H9 (cell line): ENCODE data around the gene CACFD1. TPM values are rescaled to one million over a fixed set of nuclear protein-coding genes. Genes with fewer than 3 reads are reported as not detected.

Source experiments
- DNase-seq: peaks from one replicate; pipeline ENCODE4 v3.0.0-alpha.2; 2017
- H2AFZ ChIP-seq: one replicate; pipeline ENCODE4 v1.6.1; 2013; ENCODE audit warnings: mild to moderate bottlenecking, low read length, control low read depth, moderate library complexity
- H2AK5ac ChIP-seq: 2 replicates; pipeline ENCODE4 v1.6.1; 2013; ENCODE audit warnings: low read length, control low read depth, mixed read lengths; ENCODE audit not compliant: insufficient read length
- H2BK120ac ChIP-seq: one replicate; pipeline ENCODE4 v1.6.1; 2013; ENCODE audit warnings: low read depth, mild to moderate bottlenecking, low read length, control low read depth, inconsistent platforms; ENCODE audit not compliant: poor library complexity, severe bottlenecking
- H2BK12ac ChIP-seq: 2 replicates; pipeline ENCODE4 v1.6.1; 2013; ENCODE audit warnings: low read length, control low read depth, mixed read lengths, low read depth; ENCODE audit not compliant: insufficient read length
- H2BK15ac ChIP-seq: 2 replicates; pipeline ENCODE4 v1.6.1; 2013; ENCODE audit warnings: low read depth, low read length, control low read depth
- H2BK20ac ChIP-seq: one replicate; pipeline ENCODE4 v1.6.1; 2013; ENCODE audit warnings: low read depth, mild to moderate bottlenecking, low read length, control low read depth, inconsistent platforms; ENCODE audit not compliant: poor library complexity, severe bottlenecking
- H2BK5ac ChIP-seq: 2 replicates; pipeline ENCODE4 v1.6.1; 2013; ENCODE audit warnings: low read length, control low read depth, mixed read lengths; ENCODE audit not compliant: insufficient read length
- H3K14ac ChIP-seq: 2 replicates; pipeline ENCODE4 v1.6.1; 2013; ENCODE audit warnings: low read length, control low read depth; ENCODE audit not compliant: insufficient read depth
- H3K18ac ChIP-seq: 2 replicates; pipeline ENCODE4 v1.6.1; 2013; ENCODE audit warnings: low read depth, mild to moderate bottlenecking, mixed read lengths, low read length, control low read depth; ENCODE audit not compliant: insufficient read length
- H3K23ac ChIP-seq: 2 replicates; pipeline ENCODE4 v1.6.1; 2013; ENCODE audit warnings: low read length, control low read depth, mixed read lengths, low read depth; ENCODE audit not compliant: insufficient read length
- H3K23me2 ChIP-seq: 2 replicates; pipeline ENCODE4 v1.6.1; 2013; ENCODE audit warnings: low read depth, mild to moderate bottlenecking, mixed read lengths, low read length, control low read depth; ENCODE audit not compliant: insufficient read length, poor library complexity, severe bottlenecking
- H3K27ac ChIP-seq: 2 replicates; pipeline ENCODE4 v1.5.1; 2013; ENCODE audit warnings: low read length, control low read depth, mixed read lengths, low read depth; ENCODE audit not compliant: insufficient read length
- H3K27me3 ChIP-seq: 2 replicates; pipeline ENCODE4 v1.6.1; 2013; ENCODE audit warnings: low read length, control low read depth, inconsistent platforms; ENCODE audit not compliant: insufficient read depth
- H3K4ac ChIP-seq: 2 replicates; pipeline ENCODE4 v1.6.1; 2013; ENCODE audit warnings: low read depth, mild to moderate bottlenecking, control low read depth, inconsistent platforms, low read length, moderate library complexity
- H3K4me1 ChIP-seq: 2 replicates; pipeline ENCODE4 v1.6.1; 2013; ENCODE audit warnings: low read length, control low read depth, inconsistent platforms; ENCODE audit not compliant: insufficient read depth
- H3K4me2 ChIP-seq: 2 replicates; pipeline ENCODE4 v1.6.1; 2013; ENCODE audit warnings: low read length, control low read depth, mixed read lengths; ENCODE audit not compliant: insufficient read length, insufficient read depth
- H3K56ac ChIP-seq: 2 replicates; pipeline ENCODE4 v1.6.1; 2013; ENCODE audit warnings: low read depth, mild to moderate bottlenecking, mixed read lengths, low read length, control low read depth; ENCODE audit not compliant: insufficient read length
- H3K79me1 ChIP-seq: 2 replicates; pipeline ENCODE4 v1.6.1; 2013; ENCODE audit warnings: low read depth, mild to moderate bottlenecking, moderate library complexity, low read length, control low read depth, inconsistent platforms; ENCODE audit not compliant: insufficient read depth, poor library complexity, severe bottlenecking
- H3K79me2 ChIP-seq: 2 replicates; pipeline ENCODE4 v1.6.1; 2013; ENCODE audit warnings: low read length, control low read depth, inconsistent platforms; ENCODE audit not compliant: insufficient read depth
- H3K9ac ChIP-seq: 2 replicates; pipeline ENCODE4 v1.6.1; 2013; ENCODE audit warnings: low read length, control low read depth, mixed read lengths; ENCODE audit not compliant: insufficient read length; ENCODE audit errors: extremely low read depth
- H3K9me3 ChIP-seq: one replicate; pipeline ENCODE4 v1.6.1; 2013; ENCODE audit warnings: low read depth, low read length, inconsistent platforms; ENCODE audit not compliant: control insufficient read depth
- H3T11ph ChIP-seq: one replicate; pipeline ENCODE4 v1.6.1; 2013; ENCODE audit warnings: mild to moderate bottlenecking, low read length, control low read depth, inconsistent platforms
- H4K20me1 ChIP-seq: one replicate; pipeline ENCODE4 v1.6.1; 2013; ENCODE audit not compliant: control insufficient read depth, insufficient read length, insufficient read depth
- H4K5ac ChIP-seq: 2 replicates; pipeline ENCODE4 v1.6.1; 2013; ENCODE audit warnings: low read depth, mild to moderate bottlenecking, mixed read lengths, low read length, control low read depth; ENCODE audit not compliant: insufficient read length
- H4K8ac ChIP-seq: replicated peaks from 2 replicates; pipeline ENCODE4 v1.6.1; 2013; ENCODE audit warnings: low read length, control low read depth, mixed read lengths, low read depth; ENCODE audit not compliant: insufficient read length
- H4K91ac ChIP-seq: 2 replicates; pipeline ENCODE4 v1.6.1; 2013; ENCODE audit warnings: low read depth, mild to moderate bottlenecking, moderate library complexity, mixed read lengths, low read length, control low read depth; ENCODE audit not compliant: insufficient read length
- H3K27ac Mint-ChIP-seq, 3 experiments: 2 replicates in 2 of 3; 3 replicates in 1 of 3; pipeline ENCODE4 v1.8.0; 2020 to 2021; ENCODE audit warnings: mixed read lengths in 3 of 3, mild to moderate bottlenecking in 1 of 3, moderate library complexity in 1 of 3
- H3K27me3 Mint-ChIP-seq: 2 replicates; pipeline ENCODE4 v1.8.0; 2021; ENCODE audit warnings: low read depth, mild to moderate bottlenecking, moderate library complexity, mixed read lengths
- H3K36me3 Mint-ChIP-seq, 3 experiments: 2 replicates in 2 of 3; 3 replicates in 1 of 3; pipeline ENCODE4 v1.8.0; 2020 to 2021; ENCODE audit warnings: low read depth in 3 of 3, mixed read lengths in 3 of 3; ENCODE audit not compliant: insufficient read depth in 1 of 3
- H3K4me1 Mint-ChIP-seq, 2 experiments: 2 replicates each; pipeline ENCODE4 v1.8.0; 2020; ENCODE audit warnings: mixed read lengths in 2 of 2
- H3K4me3 Mint-ChIP-seq, 2 experiments: 2 replicates in 1 of 2; 3 replicates in 1 of 2; pipeline ENCODE4 v1.8.0; 2020 to 2021; ENCODE audit warnings: mild to moderate bottlenecking in 2 of 2, mixed read lengths in 2 of 2, moderate library complexity in 1 of 2
- H3K9me3 Mint-ChIP-seq, 2 experiments: 2 replicates in 1 of 2; 3 replicates in 1 of 2; pipeline ENCODE4 v1.8.0; 2020; ENCODE audit warnings: mild to moderate bottlenecking in 2 of 2, mixed read lengths in 2 of 2, moderate library complexity in 1 of 2
- CTCF ChIP-seq: fragments of 200-600 bp; sonication (generic); conservative IDR thresholded peaks from 3 replicates; pipeline ENCODE4 v1.8.0; 2021; ENCODE audit warnings: antibody characterized with exemption, mild to moderate bottlenecking
- WGBS: extraction: QIAGEN DNeasy Blood & Tissue Kit; methylation state at CpG from one replicate; pipeline ENCODE4 v1.1.7; 2013; ENCODE audit warnings: missing lambda C conversion rate, low lambda C conversion rate, mixed read lengths; ENCODE audit not compliant: insufficient read length; ENCODE audit errors: extremely low coverage; 5-methylcytosine and 5-hydroxymethylcytosine counted together
- total RNA-seq: library from RNA; stranded (reverse); gene quantifications from 2 replicates; pipeline ENCODE4 v1.2.1, GENCODE V29; 2021

CACFD1 gene
- total RNA-seq, 1 experiment from 2014 or later, result 20.0 TPM

DNA sequence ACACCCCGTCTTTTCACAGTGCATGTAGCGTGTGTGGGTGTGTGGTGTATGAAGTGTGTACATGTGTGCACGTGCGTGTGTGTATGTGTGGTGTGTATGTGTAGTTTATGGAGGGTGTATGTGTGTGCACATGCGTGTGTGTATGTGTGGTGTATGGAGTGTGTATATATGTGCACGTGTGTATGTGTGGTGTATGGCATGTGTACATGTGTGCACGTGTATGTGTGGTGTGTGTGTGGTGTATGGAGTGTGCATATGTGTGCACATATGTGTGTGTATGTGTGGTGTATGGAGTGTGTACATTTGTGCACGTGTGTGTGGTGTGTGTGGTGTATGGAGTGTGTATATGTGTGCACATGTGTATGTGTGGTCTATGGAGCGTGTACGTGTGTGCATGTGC is 51.8 kb downstream of the CACFD1 start:
- peaks cover 15% of the 10 kb centered on the region for H3K27me3 Mint-ChIP-seq
- no peak for TF ChIP-seq CTCF
- no peak overlapping the region for H2BK5ac ChIP-seq
- peaks cover 8 to 17% of the 10 kb centered on the region in 2 experiments for H3K4me1 Mint-ChIP-seq
- H4K8ac ChIP-seq, result no peak overlapping the region
- no peak overlapping the region for H2BK20ac ChIP-seq
- H3T11ph ChIP-seq, result no peak overlapping the region
- H3K27ac Mint-ChIP-seq, result no peak overlapping the region
- H3K56ac ChIP-seq, result no peak overlapping the region
- peaks cover 2% of the 10 kb centered on the region; the same call in 1 of the 2 replicates for H3K4me1 ChIP-seq
- H2BK12ac ChIP-seq, result no peak overlapping the region
- H3K14ac ChIP-seq, result no peak overlapping the region
- H3K9me3 ChIP-seq, result no peaks in the 10 kb centered on the region
- H4K91ac ChIP-seq, result no peak overlapping the region
- no peaks in the 10 kb centered on the region for H3K36me3 Mint-ChIP-seq
- no peak overlapping the region for H3K23ac ChIP-seq
- no peak for DNase-seq
- H2BK120ac ChIP-seq, result no peak overlapping the region
- no peak overlapping the region for H3K27ac ChIP-seq
- no peaks in the 10 kb centered on the region for H3K79me2 ChIP-seq
- H3K9ac ChIP-seq, result no peak overlapping the region
- WGBS, result 80% methylated on average over 1 of the region's 10 CpGs
- no peaks in the 10 kb centered on the region for H3K79me1 ChIP-seq
- H3K4me3 Mint-ChIP-seq, result no peak overlapping the region
- H3K4ac ChIP-seq, result no peak overlapping the region
- H3K9me3 Mint-ChIP-seq, result no peaks in the 10 kb centered on the region
- no peak overlapping the region for H2BK15ac ChIP-seq
- no peak overlapping the region for H2AFZ ChIP-seq
- peaks cover 3% of the 10 kb centered on the region for H4K20me1 ChIP-seq
- H3K23me2 ChIP-seq, result no peaks in the 10 kb centered on the region
- H2AK5ac ChIP-seq, result no peak overlapping the region
- H4K5ac ChIP-seq, result no peak overlapping the region
- H3K4me2 ChIP-seq, result no peak overlapping the region
- H3K27me3 ChIP-seq, result no peaks in the 10 kb centered on the region
- H3K18ac ChIP-seq, result no peak overlapping the region
